ENCODE measurements around the gene SDHAF4. TPM values are rescaled to one million over a fixed set of nuclear protein-coding genes. Genes with fewer than 3 reads are reported as not detected.

The SDHAF4 gene
- total RNA-seq, 2 experiments from 2014 or later = 13.3 to 13.9 TPM

DNA sequence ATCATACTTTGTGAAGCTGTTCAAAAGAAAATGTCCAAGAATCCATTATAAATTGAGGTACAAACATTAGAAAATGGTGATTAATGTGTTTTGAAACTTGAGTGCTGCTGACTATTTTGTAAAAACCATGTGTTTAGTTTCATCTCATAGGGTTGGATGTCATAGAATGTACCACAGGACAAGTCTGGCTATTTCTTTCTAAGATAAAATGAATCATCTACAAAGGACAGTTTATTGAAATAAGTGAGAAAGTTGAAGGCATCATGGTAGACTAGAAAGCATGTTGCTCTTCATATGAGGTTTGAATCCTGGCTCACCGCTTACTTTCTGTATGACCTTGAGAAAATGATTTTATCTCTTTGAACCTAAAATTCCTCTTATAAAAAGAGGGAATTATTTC is 71.7 kb downstream of the SDHAF4 start:
- ChIA-PET POLR2A (no interaction called here), CTCF (no interaction called here)
- Mint-ChIP-seq H3K36me3 (no peaks in the 10 kb centered on the region), H3K4me1 (ENCODE audit: low read depth) (peaks cover 5% of the 10 kb centered on the region), H3K9me3 (no peaks in the 10 kb centered on the region), H3K27ac (no peak overlapping the region), H3K4me3 (no peak overlapping the region), H3K27me3 (no peaks in the 10 kb centered on the region)
- DNase-seq = no peak
- intact Hi-C loops (cut with micrococcal nuclease) = no loop called here

Other genes starting within 250 kb of the SDHAF4 start
- 1 to 10 TPM; 9.0 to 9.2 TPM for gene FAM135A, start 153.4 kb upstream of the SDHAF4 start, total RNA-seq
- gene SMAP1, start 101.0 kb downstream of the SDHAF4 start, total RNA-seq = 10 to 100 TPM; 23.6 to 24.2 TPM

Data from activated CD4-positive, alpha-beta memory T cell treated with anti-CD3 and anti-CD28 coated beads for 36 hours (primary cell).